ENCODE data around the gene S100A14.
A peak's percentile ranks its signal among the peaks of the same experiment; 100 is the strongest.

S100A14 gene
- long read RNA-seq = 0 reads

DNA sequence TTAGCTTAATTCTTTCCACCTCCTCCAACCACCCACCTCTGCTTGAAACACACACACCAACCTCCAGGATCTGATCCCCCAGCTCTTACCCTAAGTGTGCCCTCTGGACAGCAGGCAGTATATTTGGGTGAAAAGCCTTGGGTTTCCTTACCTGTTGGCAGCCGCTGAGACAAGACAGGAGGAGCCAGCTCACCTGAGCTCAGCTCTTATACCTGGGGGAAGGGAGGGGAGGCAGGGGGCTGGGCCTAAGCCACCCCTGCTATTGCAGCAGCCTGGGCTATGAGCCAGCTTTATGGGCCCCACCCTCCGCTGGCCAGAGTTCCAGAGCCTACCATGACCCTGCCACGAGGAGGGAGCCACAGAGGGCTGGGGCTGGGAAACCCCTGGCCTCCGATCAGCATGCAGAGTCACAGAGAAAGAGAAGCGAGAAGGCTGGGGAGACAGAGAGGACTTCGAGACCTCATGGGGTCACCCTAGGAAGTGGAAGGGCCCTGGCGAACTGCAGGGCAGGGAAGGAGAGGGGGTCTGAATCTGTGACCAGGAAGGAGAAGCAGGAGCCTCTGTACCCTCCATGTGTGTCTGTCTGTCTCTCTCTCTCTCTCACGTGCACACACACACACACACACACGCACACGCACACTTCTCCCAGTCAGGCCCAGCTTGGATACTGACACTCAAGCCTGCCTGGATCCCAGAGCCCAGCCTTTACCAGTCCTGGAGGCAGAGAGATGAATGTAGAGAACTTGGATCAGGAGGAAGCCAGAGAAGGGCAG lies at the start of gene S100A14:
S100A14 (minus strand) TSS at position 182 of the 773 bp plus-strand sequence. CDS start 467 bp downstream, outside the sequence.
- DNase-seq (ENCODE audit: low read depth in 1 of 2, low spot score in 1 of 2) = no peak
- Histone ChIP-seq H3K27me3 (ENCODE audit: insufficient read depth, poor library complexity, severe bottlenecking) (no peaks in the 10 kb centered on the region), H3K4me3 (replicated peaks; ENCODE audit: insufficient read depth, low read length) (no peak within 1 kb of the TSS)

GRCh38 chr1:153663211-153663610 lies 47.1 kb upstream of the S100A14 start:
- TF ChIP-seq POLR2AphosphoS5 (IDR thresholded peaks at IDR 0.05; ENCODE audit: low read depth) (no peak), REST (IDR thresholded peaks at IDR 0.05; ENCODE audit: insufficient replicate concordance, low read depth) (no peak), CTCF (IDR thresholded peaks at IDR 0.05; ENCODE audit: insufficient read depth, low read length) (no peak), SPI1 (IDR thresholded peaks at IDR 0.05; ENCODE audit: borderline replicate concordance, low read depth) (no peak), GABPA (IDR thresholded peaks at IDR 0.05; ENCODE audit: low read depth) (no peak)
- H3K4me3 ChIP-seq (replicated peaks; ENCODE audit: insufficient read depth, low read length) = no peak overlapping the region
- DNase-seq (ENCODE audit: low read depth in 1 of 2, low spot score in 1 of 2) = peak in 1 of 2 experiments; percentile 72
- H3K27ac ChIP-seq (replicated peaks) = 0 out of 2 replicates have a peak overlapping the region, but pooled peaks have one; percentile 13
- no peaks in the 10 kb centered on the region for H3K27me3 ChIP-seq (ENCODE audit: insufficient read depth, poor library complexity, severe bottlenecking)

More for the DNA sequence above, at the start of gene S100A14:
- TF ChIP-seq POLR2AphosphoS5 (IDR thresholded peaks at IDR 0.05; ENCODE audit: low read depth) (no peak), REST (IDR thresholded peaks at IDR 0.05; ENCODE audit: insufficient replicate concordance, low read depth) (no peak), GABPA (IDR thresholded peaks at IDR 0.05; ENCODE audit: low read depth) (no peak), SPI1 (IDR thresholded peaks at IDR 0.05; ENCODE audit: borderline replicate concordance, low read depth) (no peak), CTCF (IDR thresholded peaks at IDR 0.05; ENCODE audit: insufficient read depth, low read length) (no peak)
- H3K27ac ChIP-seq (replicated peaks) = no peak within 1 kb of the TSS

GRCh38 chr1:153662269-153662668 lies 46.1 kb upstream of the S100A14 start:
- H3K27ac ChIP-seq (replicated peaks) = no peak overlapping the region
- no peak overlapping the region for H3K4me3 ChIP-seq (replicated peaks; ENCODE audit: insufficient read depth, low read length)
- no peaks in the 10 kb centered on the region for H3K27me3 ChIP-seq (ENCODE audit: insufficient read depth, poor library complexity, severe bottlenecking)
- DNase-seq (ENCODE audit: low read depth in 1 of 2, low spot score in 1 of 2) = no peak
- TF ChIP-seq REST (IDR thresholded peaks at IDR 0.05; ENCODE audit: insufficient replicate concordance, low read depth) (no peak), GABPA (IDR thresholded peaks at IDR 0.05; ENCODE audit: low read depth) (no peak), CTCF (IDR thresholded peaks at IDR 0.05; ENCODE audit: insufficient read depth, low read length) (no peak), POLR2AphosphoS5 (IDR thresholded peaks at IDR 0.05; ENCODE audit: low read depth) (no peak), SPI1 (IDR thresholded peaks at IDR 0.05; ENCODE audit: borderline replicate concordance, low read depth) (no peak)
